B cell (primary cell): ENCODE measurements around the gene MVB12B. TPM values are rescaled to one million over a fixed set of nuclear protein-coding genes. Genes with fewer than 3 reads are reported as not detected.

Source experiments
- ATAC-seq: fragments of 200-7000 bp; cut with Tn5 transposase; one replicate; pipeline ENCODE4 v1.10.0; 2021; ENCODE audit warnings: low read depth, mild to moderate bottlenecking, moderate number of reproducible peaks, moderate library complexity
- CTCF ChIA-PET: fragments of 350-600 bp; sonication (Branson Sonifier 250); formaldehyde crosslinking; loops from one replicate; lab custom pipeline; 2021; ENCODE audit warnings: antibody characterized with exemption, inconsistent platforms; lab: Charles Lee
- POLR2A ChIA-PET: fragments of 350-600 bp; sonication (Branson Sonifier 250); formaldehyde crosslinking; loops from one replicate; lab custom pipeline; 2021; ENCODE audit warnings: antibody characterized with exemption; lab: Charles Lee
- DNase-seq: peaks from one replicate; pipeline ENCODE4 v3.0.0; 2013
- H2AFZ ChIP-seq: 2 replicates; pipeline ENCODE4 v1.6.1; 2012; ENCODE audit warnings: mild to moderate bottlenecking, low read depth, low read length; ENCODE audit not compliant: insufficient read depth, poor library complexity, severe bottlenecking
- H3K27ac ChIP-seq, 2 donors: 1 replicate in 1 of 2; 2 replicates in 1 of 2; pipeline ENCODE4 v1.5.1; 2012 to 2013; ENCODE audit warnings: low read length in 2 of 2, mild to moderate bottlenecking in 2 of 2, moderate library complexity in 1 of 2
- H3K27me3 ChIP-seq, 4 experiments: fragments of 200-600 bp in 1 of 4; sonication (generic) in 1 of 4; replicated peaks in 1 of 4; 1 replicate in 2 of 4; 2 replicates in 2 of 4; pipeline versions ENCODE4 v1.6.1 to v1.7.0; 2013 to 2016; ENCODE audit warnings: low read length in 3 of 4, mild to moderate bottlenecking in 2 of 4, mixed read lengths in 1 of 4, moderate library complexity in 1 of 4; ENCODE audit not compliant: insufficient read depth in 4 of 4, control insufficient read depth in 3 of 4; ENCODE audit errors: control extremely low read depth in 1 of 4
- H3K36me3 ChIP-seq, 2 experiments: replicated peaks in 1 of 2; 1 replicate in 1 of 2; 2 replicates in 1 of 2; pipeline versions ENCODE4 v1.6.1 to v1.7.1; 2013; ENCODE audit warnings: low read length in 1 of 2; ENCODE audit not compliant: insufficient read depth in 2 of 2, control insufficient read depth in 1 of 2; ENCODE audit errors: control extremely low read depth in 1 of 2, extremely low read depth in 1 of 2
- H3K4me1 ChIP-seq, 2 donors: fragments of 200-600 bp in 1 of 2; sonication (generic) in 1 of 2; 1 replicate in 1 of 2; 2 replicates in 1 of 2; pipeline versions ENCODE4 v1.5.1 to v1.6.1; 2013 to 2017; ENCODE audit warnings: low read length in 2 of 2; ENCODE audit not compliant: control insufficient read depth in 2 of 2, insufficient read depth in 2 of 2
- H3K4me2 ChIP-seq: replicated peaks from 2 replicates; pipeline ENCODE3; 2012; ENCODE audit warnings: mild to moderate bottlenecking, low read depth, low read length; ENCODE audit not compliant: poor library complexity, severe bottlenecking
- H3K4me3 ChIP-seq, 5 experiments: fragments of 200-600 bp in 1 of 5; sonication (generic) in 1 of 5; 1 replicate in 3 of 5; 2 replicates in 2 of 5; pipeline versions ENCODE4 v1.5.1 to v1.7.0; 2011 to 2016; ENCODE audit warnings: low read length in 4 of 5, mild to moderate bottlenecking in 4 of 5, low read depth in 2 of 5, control low read depth in 1 of 5, moderate library complexity in 1 of 5; ENCODE audit not compliant: insufficient read depth in 1 of 5; ENCODE audit errors: control extremely low read depth in 1 of 5, extremely low read depth in 1 of 5
- H3K79me2 ChIP-seq: fragments of 200-600 bp; sonication (generic); one replicate; pipeline ENCODE4 v1.6.0; 2016; ENCODE audit warnings: low read length; ENCODE audit not compliant: control insufficient read depth, insufficient read depth
- H3K9ac ChIP-seq: fragments of 200-600 bp; sonication (generic); 2 replicates; pipeline ENCODE4 v1.6.1; 2017; ENCODE audit warnings: mild to moderate bottlenecking, low read length, moderate library complexity
- H3K9me3 ChIP-seq, 3 donors: one replicate each; pipeline versions ENCODE4 v1.6.1 to v1.7.1; 2013; ENCODE audit warnings: low read length in 2 of 3; ENCODE audit not compliant: control insufficient read depth in 2 of 3, insufficient read depth in 1 of 3; ENCODE audit errors: control extremely low read depth in 1 of 3
- H4K20me1 ChIP-seq: 2 replicates; pipeline ENCODE4 v1.6.0; 2012; ENCODE audit warnings: mild to moderate bottlenecking, low read length; ENCODE audit not compliant: insufficient read depth, control insufficient read depth, poor library complexity, severe bottlenecking
- H3K27ac Mint-ChIP-seq: one replicate; pipeline ENCODE4 v1.8.0; 2021; ENCODE audit warnings: mixed read lengths
- H3K27me3 Mint-ChIP-seq: one replicate; pipeline ENCODE4 v1.8.0; 2021; ENCODE audit warnings: mixed read lengths
- H3K4me1 Mint-ChIP-seq: one replicate; pipeline ENCODE4 v1.8.0; 2021; ENCODE audit warnings: mixed read lengths
- H3K4me3 Mint-ChIP-seq: one replicate; pipeline ENCODE4 v1.8.0; 2021; ENCODE audit warnings: mixed read lengths
- H3K9me3 Mint-ChIP-seq: one replicate; pipeline ENCODE4 v1.8.0; 2022; ENCODE audit warnings: mixed read lengths; ENCODE audit not compliant: insufficient read depth
- EZH2 ChIP-seq: IDR thresholded peaks from 2 replicates; pipeline ENCODE4 v1.6.1; 2012; ENCODE audit warnings: borderline replicate concordance, low read depth, mild to moderate bottlenecking, moderate library complexity, low read length; ENCODE audit not compliant: insufficient read depth, poor library complexity, severe bottlenecking
- WGBS: methylation state at CpG from one replicate; pipeline ENCODE4 v1.1.5; 2013; ENCODE audit warnings: missing lambda C conversion rate; ENCODE audit not compliant: insufficient coverage; 5-methylcytosine and 5-hydroxymethylcytosine counted together
- intact Hi-C: fragments of 100-400 bp; cut with micrococcal nuclease; formaldehyde crosslinking; loops from one replicate; pipeline ENCODE4 v1.10.0; 2022
- polyA plus RNA-seq: library from polyadenylated mRNA; depleted of rRNA; stranded (reverse); fragments of >200 nt; gene quantifications from 2 replicates; pipeline ENCODE4 v1.2.3, GENCODE V29; 2012
- total RNA-seq, 2 donors: library from RNA; stranded (reverse); fragments of 120-200 nt in 1 of 2; gene quantifications; 1 replicate in 1 of 2; 2 replicates in 1 of 2; pipeline versions ENCODE4 v1.2.3 to v1.2.4, GENCODE V29; 2013 to 2022
- TF ChIP-seq, protein P1 (sequence below): fragments of 200-600 bp; IDR thresholded peaks from one replicate; pipeline ENCODE4 v1.8.0; 2022; ENCODE audit warnings: antibody characterized with exemption, mild to moderate bottlenecking

Gene MVB12B
- total and polyA plus RNA-seq, 2 donors (not counting 1 experiment from before 2014, with no cell fraction given): 1.2 to 9.8 TPM

DNA sequence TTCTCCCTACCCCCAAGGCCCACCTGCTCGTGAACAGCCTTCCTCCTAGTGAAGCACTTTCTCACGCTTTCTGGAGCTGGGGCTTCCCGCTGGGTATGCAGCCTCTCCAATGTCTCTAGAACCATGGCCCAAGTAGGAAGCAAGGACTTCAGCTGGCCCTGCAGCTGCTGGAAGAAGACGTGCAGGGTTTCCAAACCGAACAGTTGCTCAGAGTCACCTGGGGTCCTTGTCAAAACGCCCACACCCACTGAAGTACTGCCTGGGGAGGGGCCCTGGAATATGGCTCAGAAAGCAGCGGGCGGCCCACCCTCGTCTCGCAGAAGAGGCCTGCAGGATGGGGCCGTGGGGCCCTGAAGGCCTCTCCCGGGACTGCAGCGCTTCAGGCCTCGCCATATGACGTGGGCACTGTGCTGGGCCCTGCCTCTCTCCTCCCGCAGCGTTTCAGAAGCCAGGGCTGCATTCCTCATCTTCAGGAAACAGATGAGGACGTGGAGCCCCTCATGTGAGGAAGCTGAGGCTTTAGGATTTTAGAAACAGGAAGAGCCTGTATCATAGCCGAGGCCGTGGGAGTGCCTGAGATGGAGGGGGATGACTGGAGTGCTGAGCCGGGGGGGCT lies 171.1 kb downstream of the MVB12B start:
- intact Hi-C loops: loop anchor here (10.0 kb wide), 1 partner anchor 943 kb away; no protein-coding TSS in a partner anchor
- Histone ChIP-seq H3K4me2 (no peak overlapping the region), H3K4me3 (no peak overlapping the region), H2AFZ (no peak overlapping the region), H3K9ac (no peak overlapping the region), H4K20me1 (peaks cover 10% of the 10 kb centered on the region), H3K9me3 (peaks cover 0 to 3% (median 0%) of the 10 kb centered on the region in 3 donors), H3K27me3 (peaks cover 0 to 35% (median 11%) of the 10 kb centered on the region in 4 experiments), H3K79me2 (no peaks in the 10 kb centered on the region), H3K27ac (no peak overlapping the region), H3K36me3 (no peaks in the 10 kb centered on the region), H3K4me1 (peaks cover 14 to 21% of the 10 kb centered on the region in 2 donors)
- peaks cover 12% of the 10 kb centered on the region for H3K4me1 Mint-ChIP-seq
- POLR2A ChIA-PET: interaction anchor here (0.5 kb wide), 1 partner anchor 176 kb away, joined by 4 read pairs; no protein-coding TSS in a partner anchor
- H3K27ac Mint-ChIP-seq: no peak overlapping the region
- no peak for ATAC-seq
- no peaks in the 10 kb centered on the region for H3K9me3 Mint-ChIP-seq
- H3K27me3 Mint-ChIP-seq: peaks cover 11% of the 10 kb centered on the region
- no peak for DNase-seq
- H3K4me3 Mint-ChIP-seq: no peak overlapping the region
- WGBS: 42% methylated on average over 19 of the region's 21 CpGs
- CTCF ChIA-PET: interaction anchor here (0.7 to 14.6 kb wide), 14 partner anchors 17 to 193 kb away, joined by 3 to 420 read pairs (median 10); no protein-coding TSS in a partner anchor
- TF ChIP-seq, protein P1, sequence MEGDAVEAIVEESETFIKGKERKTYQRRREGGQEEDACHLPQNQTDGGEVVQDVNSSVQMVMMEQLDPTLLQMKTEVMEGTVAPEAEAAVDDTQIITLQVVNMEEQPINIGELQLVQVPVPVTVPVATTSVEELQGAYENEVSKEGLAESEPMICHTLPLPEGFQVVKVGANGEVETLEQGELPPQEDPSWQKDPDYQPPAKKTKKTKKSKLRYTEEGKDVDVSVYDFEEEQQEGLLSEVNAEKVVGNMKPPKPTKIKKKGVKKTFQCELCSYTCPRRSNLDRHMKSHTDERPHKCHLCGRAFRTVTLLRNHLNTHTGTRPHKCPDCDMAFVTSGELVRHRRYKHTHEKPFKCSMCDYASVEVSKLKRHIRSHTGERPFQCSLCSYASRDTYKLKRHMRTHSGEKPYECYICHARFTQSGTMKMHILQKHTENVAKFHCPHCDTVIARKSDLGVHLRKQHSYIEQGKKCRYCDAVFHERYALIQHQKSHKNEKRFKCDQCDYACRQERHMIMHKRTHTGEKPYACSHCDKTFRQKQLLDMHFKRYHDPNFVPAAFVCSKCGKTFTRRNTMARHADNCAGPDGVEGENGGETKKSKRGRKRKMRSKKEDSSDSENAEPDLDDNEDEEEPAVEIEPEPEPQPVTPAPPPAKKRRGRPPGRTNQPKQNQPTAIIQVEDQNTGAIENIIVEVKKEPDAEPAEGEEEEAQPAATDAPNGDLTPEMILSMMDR: no peak
- TF ChIP-seq EZH2: no peak

DNA sequence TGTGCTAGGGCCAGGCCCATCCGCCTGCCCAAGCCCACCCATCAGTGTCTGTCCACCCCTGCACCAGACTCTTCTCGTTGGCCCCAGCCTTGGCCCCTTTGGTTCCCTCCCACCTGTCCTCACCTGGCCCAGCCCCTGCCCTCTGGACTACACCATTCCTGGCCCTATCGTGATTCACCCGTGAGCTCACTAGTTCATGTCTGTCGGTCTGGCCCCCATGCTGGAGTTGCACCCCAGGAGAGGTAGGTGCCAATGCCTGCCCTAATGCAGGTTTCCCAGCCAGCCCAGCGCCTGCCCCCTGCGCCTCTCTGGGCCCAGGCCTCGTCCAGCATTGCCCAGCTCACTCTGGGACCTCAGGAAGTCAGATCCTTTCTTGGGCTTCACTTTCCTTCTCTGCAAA lies 171.7 kb downstream of the MVB12B start:
- 59% methylated on average over 8 of the region's 8 CpGs for WGBS
- intact Hi-C loops: loop anchor here (10.0 kb wide), 1 partner anchor 944 kb away; no protein-coding TSS in a partner anchor
- no peak for ATAC-seq

More for the DNA sequence above, 171.7 kb downstream of the MVB12B start:
- Mint-ChIP-seq H3K27ac (no peak overlapping the region), H3K9me3 (no peaks in the 10 kb centered on the region), H3K27me3 (peaks cover 11% of the 10 kb centered on the region), H3K4me1 (peaks cover 12% of the 10 kb centered on the region), H3K4me3 (no peak overlapping the region)
- POLR2A ChIA-PET: no interaction called here
- Histone ChIP-seq H2AFZ (no peak overlapping the region), H3K4me2 (no peak overlapping the region), H3K4me1 (peaks cover 14 to 21% of the 10 kb centered on the region in 2 donors), H4K20me1 (peaks cover 10% of the 10 kb centered on the region), H3K4me3 (no peak overlapping the region), H3K27me3 (peaks cover 0 to 35% (median 11%) of the 10 kb centered on the region in 4 experiments), H3K9me3 (peaks cover 0 to 3% (median 0%) of the 10 kb centered on the region in 3 donors), H3K36me3 (no peaks in the 10 kb centered on the region), H3K79me2 (no peaks in the 10 kb centered on the region), H3K9ac (no peak overlapping the region), H3K27ac (no peak overlapping the region)
- no peak for TF ChIP-seq EZH2
- CTCF ChIA-PET: interaction anchor here (0.7 to 14.6 kb wide), 27 partner anchors 7 to 1090 kb away, joined by 3 to 420 read pairs (median 7); no protein-coding TSS in a partner anchor
- no peak for DNase-seq
